ENCODE results near the gene ARHGAP28.

ARHGAP28 gene

GRCh38 chr18:6951336-6952090 is 222.0 kb downstream of the ARHGAP28 start:
- no peak for TF ChIP-seq CTCF (IDR thresholded peaks at IDR 0.05; ENCODE audit: insufficient read depth, low read length, missing control alignments)
- H3K4me3 ChIP-seq (ENCODE audit: low read depth, low read length) = no peak overlapping the region
- DNase-seq (ENCODE audit: low read depth, low spot score) = no peak
- ChIA-PET CTCF (no interaction called here), POLR2A (no interaction called here)

GRCh38 chr18:6954501-6954900 is 225.0 kb downstream of the ARHGAP28 start:
- ChIA-PET POLR2A (no interaction called here), CTCF (no interaction called here)
- no peak for DNase-seq (ENCODE audit: low read depth, low spot score)
- H3K4me3 ChIP-seq (ENCODE audit: low read depth, low read length) = no peak overlapping the region
- no peak for TF ChIP-seq CTCF (IDR thresholded peaks at IDR 0.05; ENCODE audit: insufficient read depth, low read length, missing control alignments)

GRCh38 chr18:6955304-6955703 is 225.8 kb downstream of the ARHGAP28 start:
- CTCF ChIA-PET = no interaction called here
- DNase-seq (ENCODE audit: low read depth, low spot score) = no peak
- TF ChIP-seq CTCF (IDR thresholded peaks at IDR 0.05; ENCODE audit: insufficient read depth, low read length, missing control alignments) = no peak
- POLR2A ChIA-PET = no interaction called here
- no peak overlapping the region for H3K4me3 ChIP-seq (ENCODE audit: low read depth, low read length)

GRCh38 chr18:6956495-6956894 is 227.0 kb downstream of the ARHGAP28 start:
- TF ChIP-seq CTCF (IDR thresholded peaks at IDR 0.05; ENCODE audit: insufficient read depth, low read length, missing control alignments) = no peak
- H3K4me3 ChIP-seq (ENCODE audit: low read depth, low read length) = no peak overlapping the region
- ChIA-PET POLR2A (no interaction called here), CTCF (interaction anchor here (1.8 kb wide), 1 partner anchor 82 kb away, joined by 5 read pairs; no protein-coding TSS in a partner anchor)
- no peak for DNase-seq (ENCODE audit: low read depth, low spot score)

- ChIA-PET CTCF (interaction anchor here (1.8 kb wide), 1 partner anchor 81 kb away, joined by 5 read pairs; no protein-coding TSS in a partner anchor), POLR2A (no interaction called here)
- no peak for DNase-seq (ENCODE audit: low read depth, low spot score)
Measured at GRCh38 chr18:6956999-6957398, 227.5 kb downstream of the ARHGAP28 start.

GRCh38 chr18:6959110-6959509 is 229.6 kb downstream of the ARHGAP28 start:
- TF ChIP-seq CTCF (IDR thresholded peaks at IDR 0.05; ENCODE audit: insufficient read depth, low read length, missing control alignments) = no peak
- ChIA-PET CTCF (no interaction called here), POLR2A (no interaction called here)
- H3K4me3 ChIP-seq (ENCODE audit: low read depth, low read length) = no peak overlapping the region
- no peak for DNase-seq (ENCODE audit: low read depth, low spot score)

More at GRCh38 chr18:6956999-6957398, 227.5 kb downstream of the ARHGAP28 start:
- no peak for TF ChIP-seq CTCF (IDR thresholded peaks at IDR 0.05; ENCODE audit: insufficient read depth, low read length, missing control alignments)
- H3K4me3 ChIP-seq (ENCODE audit: low read depth, low read length) = no peak overlapping the region
